HG02981 (cell line): ENCODE data around the gene WASHC3.
"Not testable (repeated sequence)": the region's sequence is repeated elsewhere in the genome, so short reads cannot be mapped to it uniquely, and the experiment has no call there.

ENCODE experiments used
- ATAC-seq: cut with Tn5 transposase; IDR thresholded peaks from one replicate; pipeline ENCODE4 v1.9.1; 2021; ENCODE audit warnings: mild to moderate bottlenecking, moderate library complexity; ENCODE audit not compliant: unreplicated experiment

WASHC3 gene

GRCh38 chr12:102061560-102062418 is at the start of gene WASHC3:
Gene WASHC3 (minus strand): TSS chr12:102061991. CDS start chr12:102061962, 29 bp downstream.
- ATAC-seq, result peak; percentile 95

- ATAC-seq, result no peak
Measured at GRCh38 chr12:102110782-102111181, 49.0 kb upstream of the WASHC3 start.

GRCh38 chr12:102107970-102108369 is 46.2 kb upstream of the WASHC3 start:
- no peak for ATAC-seq

- ATAC-seq, result no peak
Measured at GRCh38 chr12:102106905-102107304, 45.1 kb upstream of the WASHC3 start.

- ATAC-seq, result no peak
Measured at GRCh38 chr12:102096855-102097254, 35.1 kb upstream of the WASHC3 start.

GRCh38 chr12:102095677-102096263 is 34.0 kb upstream of the WASHC3 start:
- peak; percentile 63 for ATAC-seq

GRCh38 chr12:102093319-102093718 is 31.5 kb upstream of the WASHC3 start:
- no peak for ATAC-seq

- not testable (repeated sequence) for ATAC-seq
Measured at GRCh38 chr12:102089228-102089835, 27.5 kb upstream of the WASHC3 start.

- no peak for ATAC-seq
Measured at GRCh38 chr12:102080842-102081241, 19.1 kb upstream of the WASHC3 start.

- not testable (repeated sequence) for ATAC-seq
Measured at GRCh38 chr12:102072092-102072491, 10.3 kb upstream of the WASHC3 start.

GRCh38 chr12:102069707-102070106 is 7.9 kb upstream of the WASHC3 start:
- ATAC-seq, result no peak

GRCh38 chr12:102067574-102068258 is 5.9 kb upstream of the WASHC3 start:
- no peak for ATAC-seq

- ATAC-seq, result no peak
Measured at GRCh38 chr12:102064476-102064875, 2.7 kb upstream of the WASHC3 start.

- ATAC-seq, result no peak
Measured at GRCh38 chr12:102063069-102063468, 1.3 kb upstream of the WASHC3 start.

GRCh38 chr12:102062419-102062806 is 622 bp upstream of the WASHC3 start:
- ATAC-seq, result no peak

GRCh38 chr12:102061096-102061559 is 663 bp downstream of the WASHC3 start:
- peak; percentile 38 for ATAC-seq

GRCh38 chr12:102059343-102059742 is 2.4 kb downstream of the WASHC3 start:
- no peak for ATAC-seq

GRCh38 chr12:102054345-102054744 is 7.4 kb downstream of the WASHC3 start:
- no peak for ATAC-seq

GRCh38 chr12:102053062-102053349 is 8.8 kb downstream of the WASHC3 start:
- ATAC-seq, result no peak

- ATAC-seq, result no peak
Measured at GRCh38 chr12:102052192-102053061, 9.4 kb downstream of the WASHC3 start.
